ENCODE measurements around the gene DNAJC30. TPM values are rescaled to one million over a fixed set of nuclear protein-coding genes. Genes with fewer than 3 reads are reported as not detected.
"Not testable (repeated sequence)": the region's sequence is repeated elsewhere in the genome, so short reads cannot be mapped to it uniquely, and the experiment has no call there.

Gene DNAJC30
- total and polyA plus RNA-seq, 2 donors (not counting 1 experiment from before 2014, with no cell fraction given): 3.8 to 7.3 TPM

DNA sequence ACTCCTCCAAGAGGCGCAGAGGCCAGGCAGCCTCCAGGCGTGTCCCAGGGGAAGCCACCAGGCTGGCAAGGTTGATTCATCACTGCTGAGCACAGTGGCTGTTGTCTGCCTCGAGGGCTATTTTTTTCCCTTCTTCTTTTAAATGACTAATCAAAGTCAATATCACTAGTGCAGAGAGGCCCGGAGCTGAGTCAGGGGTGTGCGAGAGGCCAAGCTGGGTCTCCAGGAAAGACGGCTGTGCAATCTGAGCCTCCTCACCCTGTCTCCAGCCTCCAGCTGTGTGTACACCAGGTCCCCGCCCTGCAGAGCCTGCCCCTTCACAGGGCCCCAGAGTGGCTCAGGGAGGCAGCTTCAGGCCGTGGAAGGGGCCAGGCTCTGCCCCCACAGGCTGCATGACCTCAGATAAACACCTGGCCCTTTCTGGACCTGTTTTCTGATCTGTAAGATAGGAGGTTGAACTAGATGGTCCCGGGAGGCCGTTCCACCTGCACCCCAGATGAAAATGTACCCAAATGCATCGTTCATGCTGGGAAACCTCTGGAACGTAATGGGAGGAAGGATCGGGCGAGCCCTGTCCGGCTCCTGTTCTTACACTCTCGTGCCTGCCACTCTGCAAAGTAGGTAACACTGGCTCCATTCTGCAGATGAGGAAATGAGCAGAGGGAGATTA is 32.5 kb upstream of the DNAJC30 start:
- no peaks in the 10 kb centered on the region for H4K20me1 ChIP-seq (ENCODE audit: control insufficient read depth, extremely low read depth, insufficient read depth, low read length)
- no peak overlapping the region for H3K9ac ChIP-seq (ENCODE audit: insufficient read depth, low read length)

GRCh38 chr7:73713319-73713718 is 30.1 kb upstream of the DNAJC30 start:
- not testable (repeated sequence) for DNase-seq (ENCODE audit: low read depth in 2 of 2)

More for the DNA sequence above, 32.5 kb upstream of the DNAJC30 start:
- TF ChIP-seq EZH2 (IDR thresholded peaks at IDR 0.05; ENCODE audit: low read length, missing control alignments) (no peak), CTCF (conservative IDR thresholded peaks at IDR 0.05 in 1 of 2, IDR thresholded peaks at IDR 0.05 in 1 of 2; ENCODE audit: low read depth in 1 of 2, low read length in 2 of 2) (no peak)
- Histone ChIP-seq H3K79me2 (ENCODE audit: control insufficient read depth, insufficient read depth, low read length) (peaks cover 66% of the 10 kb centered on the region), H3K4me3 (replicated peaks in 1 of 4; ENCODE audit: control extremely low read depth in 1 of 4, insufficient read depth in 1 of 4, low read depth in 3 of 4, low read length in 4 of 4) (no peak overlapping the region), H3K27ac (ENCODE audit: insufficient read depth, low read length) (peak overlapping the region; percentile 66), H3K4me1 (ENCODE audit: control insufficient read depth, extremely low read depth, insufficient read depth, low read length) (peaks cover 26% of the 10 kb centered on the region), H2AFZ (ENCODE audit: low read length) (no peak overlapping the region), H3K9me3 (ENCODE audit: control insufficient read depth, insufficient read depth, low read depth, low read length) (no peaks in the 10 kb centered on the region), H3K4me2 (ENCODE audit: extremely low read depth, insufficient read depth, low read length) (peak overlapping the region; percentile 69), H3K36me3 (ENCODE audit: control insufficient read depth, insufficient read depth, low read length) (no peaks in the 10 kb centered on the region), H3K27me3 (ENCODE audit: control insufficient read depth, insufficient read depth, low read length) (no peaks in the 10 kb centered on the region)
- DNase-seq (ENCODE audit: low read depth in 2 of 2): peak; percentile 92 to 96

GRCh38 chr7:73712773-73713172 is 29.5 kb upstream of the DNAJC30 start:
- Histone ChIP-seq H3K27ac (ENCODE audit: insufficient read depth, low read length) (no peak overlapping the region), H3K9me3 (ENCODE audit: control insufficient read depth, insufficient read depth, low read depth, low read length) (no peaks in the 10 kb centered on the region), H4K20me1 (ENCODE audit: control insufficient read depth, extremely low read depth, insufficient read depth, low read length) (no peaks in the 10 kb centered on the region), H3K4me3 (replicated peaks in 1 of 4; ENCODE audit: control extremely low read depth in 1 of 4, insufficient read depth in 1 of 4, low read depth in 3 of 4, low read length in 4 of 4) (no peak overlapping the region), H3K4me2 (ENCODE audit: extremely low read depth, insufficient read depth, low read length) (no peak overlapping the region), H3K36me3 (ENCODE audit: control insufficient read depth, insufficient read depth, low read length) (peaks cover 2% of the 10 kb centered on the region), H3K4me1 (ENCODE audit: control insufficient read depth, extremely low read depth, insufficient read depth, low read length) (peaks cover 22% of the 10 kb centered on the region), H2AFZ (ENCODE audit: low read length) (no peak overlapping the region), H3K79me2 (ENCODE audit: control insufficient read depth, insufficient read depth, low read length) (peaks cover 69% of the 10 kb centered on the region), H3K27me3 (ENCODE audit: control insufficient read depth, insufficient read depth, low read length) (no peaks in the 10 kb centered on the region), H3K9ac (ENCODE audit: insufficient read depth, low read length) (no peak overlapping the region)
- DNase-seq (ENCODE audit: low read depth in 2 of 2): no peak
- TF ChIP-seq EZH2 (IDR thresholded peaks at IDR 0.05; ENCODE audit: low read length, missing control alignments) (no peak), CTCF (conservative IDR thresholded peaks at IDR 0.05 in 1 of 2, IDR thresholded peaks at IDR 0.05 in 1 of 2; ENCODE audit: low read depth in 1 of 2, low read length in 2 of 2) (no peak)

More at GRCh38 chr7:73713319-73713718, 30.1 kb upstream of the DNAJC30 start:
- not testable (repeated sequence) for H3K9me3 ChIP-seq (ENCODE audit: control insufficient read depth, insufficient read depth, low read depth, low read length); H3K27me3 ChIP-seq (ENCODE audit: control insufficient read depth, insufficient read depth, low read length); H4K20me1 ChIP-seq (ENCODE audit: control insufficient read depth, extremely low read depth, insufficient read depth, low read length); H3K27ac ChIP-seq (ENCODE audit: insufficient read depth, low read length); H3K4me3 ChIP-seq (replicated peaks in 1 of 4; ENCODE audit: control extremely low read depth in 1 of 4, insufficient read depth in 1 of 4, low read depth in 3 of 4, low read length in 4 of 4); H3K4me2 ChIP-seq (ENCODE audit: extremely low read depth, insufficient read depth, low read length); H2AFZ ChIP-seq (ENCODE audit: low read length); H3K36me3 ChIP-seq (ENCODE audit: control insufficient read depth, insufficient read depth, low read length); H3K9ac ChIP-seq (ENCODE audit: insufficient read depth, low read length)
- Histone ChIP-seq H3K4me1 (ENCODE audit: control insufficient read depth, extremely low read depth, insufficient read depth, low read length) (peaks cover 26% of the 10 kb centered on the region), H3K79me2 (ENCODE audit: control insufficient read depth, insufficient read depth, low read length) (peaks cover 72% of the 10 kb centered on the region)
